Measurements from ENCODE around the gene SGTB. TPM values are rescaled to one million over a fixed set of nuclear protein-coding genes. Genes with fewer than 3 reads are reported as not detected.
"Not testable (repeated sequence)": the region's sequence is repeated elsewhere in the genome, so short reads cannot be mapped to it uniquely, and the experiment has no call there.

The SGTB gene
- total RNA-seq, 1 experiment from 2014 or later: 6.4 TPM

DNA sequence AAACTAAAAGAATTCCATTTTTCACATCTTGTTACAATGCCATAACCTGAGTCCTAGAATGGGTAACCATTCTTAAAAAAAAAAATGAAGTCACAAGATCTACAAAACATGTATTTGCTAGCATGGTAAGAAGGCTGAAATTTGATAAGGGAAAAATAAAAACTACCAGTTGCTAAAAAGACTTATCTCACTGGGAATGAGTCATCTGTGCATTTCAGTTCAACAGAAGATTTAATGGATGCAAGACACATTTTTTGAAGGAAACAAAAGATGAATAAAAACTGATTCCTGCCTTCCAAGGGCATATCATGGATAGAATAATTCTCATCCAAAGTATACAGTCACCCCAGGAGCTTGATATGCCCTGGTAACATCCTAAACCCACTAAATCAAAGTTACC, 47.2 kb downstream of the SGTB start:
- DNase-seq (ENCODE audit: low read depth): no peak

DNA sequence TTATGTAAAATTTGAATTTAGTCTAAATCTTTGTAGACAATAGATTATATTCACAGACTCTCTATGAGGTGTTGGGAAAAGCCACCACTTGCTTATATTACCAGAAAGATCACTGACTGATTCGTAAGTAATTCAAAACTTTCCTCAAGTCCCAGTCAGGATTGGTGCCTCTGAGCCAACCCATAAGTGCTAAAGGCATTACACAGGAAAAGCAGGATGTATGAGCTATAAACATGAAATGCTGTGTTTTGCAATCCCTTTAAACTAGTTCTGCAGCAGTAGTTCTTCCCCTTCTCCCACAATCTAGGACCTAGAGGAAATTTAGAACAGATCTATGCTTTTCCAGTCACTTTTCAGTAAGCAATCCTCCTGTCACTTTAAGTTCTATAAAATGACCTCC, 49.1 kb downstream of the SGTB start:
- peak; percentile 42 for DNase-seq (ENCODE audit: low read depth)

DNA sequence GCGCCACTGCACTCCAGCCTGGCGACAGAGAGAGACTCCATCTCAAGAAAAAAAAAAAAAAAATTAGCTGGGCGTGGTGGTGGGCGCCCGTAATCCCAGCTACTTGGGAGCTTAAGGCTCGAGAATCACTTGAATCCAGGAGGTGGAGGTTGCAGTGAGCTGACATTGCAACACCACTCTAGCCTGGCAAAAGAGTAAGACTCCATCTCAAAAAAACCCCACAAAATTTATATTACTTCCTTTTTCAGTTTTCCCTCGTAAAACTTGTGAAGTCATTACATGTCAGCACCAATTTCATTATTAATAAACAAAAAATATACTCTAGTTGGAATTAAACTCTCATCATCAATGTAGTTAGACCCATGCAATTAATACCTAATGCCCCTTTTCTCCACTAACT, 53.2 kb downstream of the SGTB start:
- no peak for DNase-seq (ENCODE audit: low read depth)

DNA sequence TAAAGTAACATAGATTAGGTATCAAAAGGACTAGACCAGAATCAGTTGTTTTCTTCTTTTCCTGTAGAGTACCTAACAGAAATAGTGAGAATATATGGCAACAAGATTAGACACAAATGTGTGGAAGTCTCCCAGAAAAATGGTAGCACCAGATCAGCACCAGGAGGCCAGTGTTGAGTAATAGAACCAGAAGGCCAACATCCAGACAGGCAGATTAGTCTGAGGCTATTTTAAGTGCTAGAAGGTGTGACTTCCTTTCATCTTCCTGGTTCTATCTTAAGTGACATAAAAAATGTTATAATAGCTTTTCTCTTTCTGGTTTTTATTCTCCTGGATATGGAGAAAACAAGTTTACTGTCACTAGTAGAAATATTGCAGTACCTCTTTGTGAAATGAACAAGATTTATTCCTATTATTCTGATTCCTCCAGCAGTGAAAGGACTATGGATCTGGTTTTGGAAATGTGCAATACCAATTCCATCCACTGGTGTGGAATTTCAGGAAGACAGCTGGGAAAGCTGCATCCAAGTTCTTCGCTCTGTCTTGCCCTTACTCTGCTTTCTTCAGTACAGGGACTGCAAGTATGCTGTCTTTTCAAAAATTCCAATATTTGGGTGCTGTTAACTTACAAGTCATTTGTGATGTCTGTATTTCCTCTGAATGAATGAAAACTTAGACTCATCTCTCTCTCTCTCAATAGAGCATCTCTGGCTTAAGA, 57.9 kb downstream of the SGTB start:
- DNase-seq (ENCODE audit: low read depth): peak; percentile 10

DNA sequence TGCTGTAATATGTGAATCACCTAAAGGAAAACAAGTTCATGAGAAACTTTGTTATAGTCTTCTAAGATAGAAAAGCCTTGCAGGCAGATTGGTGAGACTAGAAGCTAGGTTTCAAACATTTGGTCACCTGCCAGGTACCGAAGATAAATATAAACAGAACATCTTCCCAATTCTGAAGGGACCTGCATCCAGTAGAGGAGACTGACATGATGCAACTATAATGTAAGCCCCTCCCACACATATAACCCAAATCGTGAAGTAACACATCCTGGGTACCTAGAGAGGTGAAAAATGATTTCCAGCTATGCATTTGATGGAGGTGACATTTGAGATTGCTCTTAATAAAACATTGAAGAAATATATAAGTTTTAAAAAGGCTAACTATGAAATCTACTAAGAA, 67.2 kb downstream of the SGTB start:
- DNase-seq (ENCODE audit: low read depth): no peak

DNA sequence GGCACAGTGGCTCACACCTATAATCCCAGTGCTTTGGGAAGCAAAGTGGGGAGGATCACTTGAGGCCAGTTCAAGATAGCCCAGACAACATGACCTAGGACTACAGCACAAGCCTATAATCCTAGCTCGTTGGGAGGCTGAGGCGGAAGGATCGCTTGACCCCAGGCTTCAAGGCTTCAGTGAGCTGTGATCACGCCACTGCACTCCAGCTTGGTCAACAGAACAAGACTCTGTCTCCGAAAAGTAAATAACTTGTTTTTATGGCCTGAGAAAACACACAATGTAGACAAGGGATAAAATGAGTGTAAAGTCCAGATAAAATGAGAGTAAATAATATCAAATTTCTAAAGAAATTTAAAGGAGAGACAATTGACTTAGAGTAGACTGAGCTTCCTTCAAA, 70.8 kb downstream of the SGTB start:
- DNase-seq (ENCODE audit: low read depth): no peak

DNA sequence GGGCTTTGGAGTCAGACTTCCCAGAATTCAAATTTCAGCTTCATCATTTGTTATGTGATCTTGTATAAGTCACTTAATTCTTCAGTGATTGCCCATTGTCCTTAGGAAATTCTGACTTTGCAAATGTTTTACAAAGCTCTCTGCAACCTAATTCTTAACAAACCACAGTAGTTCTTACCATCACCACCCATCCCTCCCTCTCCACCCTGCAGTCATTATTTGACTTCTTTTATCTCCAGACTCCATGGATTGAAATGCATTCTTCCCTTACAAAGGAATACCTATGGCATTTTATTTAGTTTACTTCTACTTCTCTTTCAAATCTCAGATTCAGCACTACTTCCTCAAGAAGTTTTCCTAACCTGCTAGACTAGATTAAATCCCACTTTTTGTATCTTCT, 74.0 kb downstream of the SGTB start:
- DNase-seq (ENCODE audit: low read depth): no peak

DNA sequence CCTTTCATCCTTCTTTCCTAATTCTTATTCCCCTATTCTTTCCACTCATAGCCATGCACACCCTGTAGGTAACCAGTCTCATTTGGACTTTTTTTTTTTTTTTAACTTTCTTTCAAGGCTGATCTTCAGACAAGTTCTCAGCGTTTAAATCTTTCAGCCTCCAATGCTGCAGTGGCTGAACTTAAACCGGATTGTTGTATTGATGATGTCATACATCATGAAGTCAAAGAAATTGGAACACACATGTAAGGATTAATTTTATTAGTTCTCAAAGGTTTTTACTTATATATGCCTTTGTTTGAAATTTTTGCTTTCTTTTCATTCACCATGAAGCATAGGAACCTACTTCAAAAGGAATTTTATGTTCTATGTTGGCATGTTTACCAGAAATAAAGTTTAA, 75.0 kb downstream of the SGTB start:
- no peak for DNase-seq (ENCODE audit: low read depth)

DNA sequence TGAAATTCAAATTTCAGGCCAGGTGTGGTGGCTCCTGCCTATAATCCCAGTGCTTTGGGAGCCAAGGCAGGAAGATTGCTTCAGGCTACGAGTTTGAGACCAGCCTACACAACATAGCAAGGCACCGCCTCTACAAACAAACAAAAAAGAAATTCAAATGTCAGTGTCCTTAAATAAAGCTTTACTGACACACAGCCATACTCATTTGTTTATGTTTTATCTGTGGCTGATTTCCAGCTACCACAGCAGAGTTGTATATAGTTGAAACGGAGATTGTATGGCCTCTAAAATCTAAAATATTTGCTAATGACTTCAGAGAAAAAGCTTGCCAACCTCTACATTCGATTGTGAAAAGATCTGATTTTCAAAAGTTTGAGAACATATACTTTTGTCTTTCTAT, 81.7 kb downstream of the SGTB start:
- no peak for DNase-seq (ENCODE audit: low read depth)

DNA sequence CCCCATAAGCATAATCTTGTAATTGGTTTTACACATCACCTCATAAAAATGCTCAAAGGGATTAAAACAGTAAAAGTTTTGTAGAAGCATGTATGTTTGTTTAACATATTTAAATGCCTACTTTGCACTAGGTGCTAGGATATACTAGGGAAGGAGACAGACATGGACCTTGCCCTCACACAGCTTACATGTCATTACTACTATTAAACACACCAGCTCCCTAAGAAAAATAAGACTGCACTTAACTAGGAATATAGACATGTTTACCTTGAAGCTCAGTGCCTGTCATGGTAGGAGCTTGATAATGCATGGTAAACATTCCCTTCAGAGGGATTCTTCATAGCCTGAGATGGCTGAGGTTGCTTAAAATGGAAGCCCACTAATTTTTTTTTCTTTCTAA, 90.9 kb downstream of the SGTB start:
- no peak for DNase-seq (ENCODE audit: low read depth)

DNA sequence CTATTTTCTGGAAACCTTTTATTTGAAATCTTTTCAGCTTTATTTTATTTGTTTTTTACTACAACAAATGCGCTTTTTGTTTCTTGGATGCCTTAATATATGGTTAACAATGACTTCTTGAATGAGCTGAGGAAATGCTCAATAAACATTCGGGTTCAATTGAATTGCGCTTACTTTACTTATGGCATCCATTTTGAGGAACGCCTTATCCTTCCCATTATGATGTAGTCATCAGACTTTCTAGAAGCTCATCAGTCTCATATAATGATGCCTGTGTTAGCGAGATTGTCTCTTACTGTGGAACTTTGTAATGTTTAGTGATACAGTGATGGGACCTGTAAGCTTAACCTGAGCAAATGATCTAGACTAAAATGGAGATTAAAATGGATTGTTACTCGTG, 96.2 kb downstream of the SGTB start:
- no peak for DNase-seq (ENCODE audit: low read depth)

DNA sequence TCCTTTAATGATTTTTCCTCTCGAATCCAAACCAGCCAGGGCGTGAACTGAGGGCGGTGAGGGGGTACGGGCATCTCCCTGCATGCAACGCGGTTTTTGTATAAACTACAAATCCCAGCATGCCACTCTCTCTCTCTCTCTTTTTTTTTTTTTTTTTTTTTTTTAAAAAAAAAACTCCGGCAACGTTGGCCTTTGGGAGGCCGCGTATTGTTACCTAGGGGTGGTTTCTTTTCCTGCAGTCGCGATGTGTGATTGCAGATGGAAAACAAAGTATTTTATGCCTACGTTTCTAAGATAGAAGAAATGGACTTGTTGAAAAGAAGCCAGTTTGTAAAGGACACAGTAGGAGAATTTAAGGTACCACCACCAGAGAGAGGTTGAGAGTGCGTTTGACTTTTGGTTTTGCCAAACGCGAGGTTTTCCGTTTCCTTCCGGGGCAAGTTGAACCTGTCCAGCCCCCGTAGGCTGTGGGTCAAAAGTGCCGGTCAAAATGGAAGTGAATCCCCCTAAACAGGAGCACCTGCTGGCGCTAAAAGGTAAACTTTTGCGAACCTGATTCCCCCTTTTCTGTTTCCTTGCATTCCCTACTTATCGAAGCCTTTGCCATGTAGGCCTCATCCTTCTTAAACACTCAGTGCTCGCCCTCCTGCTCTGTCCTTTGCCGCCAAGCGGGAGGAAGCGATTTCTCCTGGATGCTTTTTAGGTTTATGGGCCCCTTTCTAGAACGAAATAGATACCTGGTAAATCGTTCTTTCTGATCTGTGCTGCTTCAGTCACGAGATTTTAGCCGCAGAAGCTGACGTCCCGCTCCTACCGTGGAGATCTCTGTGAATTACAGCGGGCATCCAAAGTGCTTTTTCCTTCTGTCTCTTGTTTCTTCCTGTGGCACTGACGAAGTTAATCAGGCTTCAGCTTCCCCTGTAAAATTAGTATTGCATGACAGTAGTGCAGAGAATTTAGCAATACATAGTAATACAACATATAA, 97.0 kb downstream of the SGTB start, which contains the start of the genes SHLD3 and TRAPPC13:
TSS of gene SHLD3 (plus strand) at position 457 of the 985 bp plus-strand sequence. CDS start 4,561 bp downstream, outside the sequence.
TSS of gene TRAPPC13 (plus strand) at position 457 of the 985 bp plus-strand sequence. CDS start at position 491, 34 bp downstream.
- peak; percentile 93 for DNase-seq (ENCODE audit: low read depth)

DNA sequence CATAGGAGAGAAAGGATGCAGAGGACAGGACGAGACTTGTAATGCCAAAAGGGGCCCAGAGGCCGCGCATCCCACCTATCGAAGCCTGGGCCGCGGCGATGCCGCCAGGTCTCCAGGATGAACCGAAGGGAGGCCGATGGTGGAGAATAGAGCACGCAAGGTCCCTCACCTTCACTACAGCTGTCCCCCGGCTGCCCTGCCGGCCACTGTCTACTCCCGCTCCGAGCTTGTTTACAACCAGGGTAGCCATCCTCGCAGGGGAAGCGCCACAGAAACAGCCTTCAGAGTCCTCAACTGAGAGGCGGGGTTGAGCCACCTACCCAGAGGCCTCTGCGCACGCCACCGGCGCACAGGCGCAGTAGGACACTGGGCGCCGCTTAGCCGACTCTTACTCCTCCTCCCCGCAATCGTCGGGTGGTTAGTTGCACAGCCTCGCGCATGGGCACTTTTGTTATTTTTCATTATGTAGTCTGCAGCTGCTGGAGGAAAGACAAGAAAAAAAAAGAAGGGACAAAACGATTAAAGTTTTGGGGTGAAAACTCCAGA, 97.8 kb downstream of the SGTB start, which contains the start of gene TRIM23:
TSS of gene TRIM23 (minus strand) at position 309 of the 546 bp plus-strand sequence. CDS start at position 250, 59 bp downstream.
- DNase-seq (ENCODE audit: low read depth): peak; percentile 91

DNA sequence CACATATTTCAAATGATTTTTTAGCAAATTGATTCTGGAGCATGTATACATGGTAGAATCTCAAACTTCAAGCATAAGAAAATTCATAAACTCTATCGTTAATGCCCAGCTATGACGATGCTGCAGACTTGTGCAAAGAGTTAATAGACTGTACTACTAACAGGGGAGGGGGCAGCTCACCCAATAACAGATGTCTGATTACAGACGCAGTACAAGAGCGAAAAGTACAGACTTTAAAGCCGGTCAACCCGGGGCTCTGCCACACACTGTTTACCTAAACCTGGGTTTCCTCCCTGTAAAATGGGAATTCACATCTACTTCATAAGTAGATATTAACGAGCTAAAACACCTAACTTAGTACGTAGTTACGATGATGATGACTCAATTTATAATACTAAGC, 98.4 kb downstream of the SGTB start:
- no peak for DNase-seq (ENCODE audit: low read depth)

DNA sequence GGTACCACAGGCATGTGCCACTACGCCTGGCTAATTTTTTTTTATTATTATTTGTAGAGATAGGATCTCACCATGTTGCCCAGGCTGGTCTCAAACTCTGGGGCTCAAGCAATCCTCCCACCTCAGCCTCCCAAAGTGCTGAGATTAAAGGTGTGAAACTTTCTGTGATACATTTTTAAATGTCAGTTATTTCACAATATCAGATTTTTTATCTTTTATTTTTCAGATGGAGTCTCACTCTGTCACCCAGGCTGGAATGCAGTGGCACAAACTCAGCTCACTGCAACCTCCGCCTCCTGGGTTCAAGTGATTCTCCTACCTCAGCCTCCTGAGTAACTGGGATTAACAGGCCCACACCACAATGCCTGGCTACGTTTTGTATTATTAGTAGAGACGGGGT, 99.9 kb downstream of the SGTB start:
- DNase-seq (ENCODE audit: low read depth): not testable (repeated sequence)

DNA sequence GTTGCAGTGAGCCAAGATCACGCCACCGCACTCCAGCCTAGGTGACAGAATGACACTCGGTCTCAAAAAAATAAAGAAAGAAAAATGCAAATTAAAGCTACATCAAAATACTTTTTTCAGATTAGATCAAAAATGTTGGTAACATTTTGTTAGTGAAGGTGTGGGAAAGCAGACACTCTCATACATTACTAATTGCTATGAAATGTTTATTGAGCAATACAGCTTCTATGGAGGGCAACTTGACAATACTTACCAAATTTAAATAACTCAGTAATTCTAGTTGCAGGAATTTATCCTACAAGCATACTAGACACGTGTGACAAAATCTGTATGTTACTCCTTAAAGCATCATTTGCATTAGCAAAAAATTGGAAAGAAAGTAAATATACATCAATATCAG, 101.9 kb downstream of the SGTB start:
- DNase-seq (ENCODE audit: low read depth): no peak

Other genes starting within 250 kb of the SGTB start
- gene ADAMTS6, start 240.2 kb downstream of the SGTB start, total RNA-seq (2014; rRNA removed; shearing (Covaris generic)): 30.1 and 31.8 TPM in 2 replicates
- 35.3 and 41.3 TPM in 2 replicates for gene CENPK, start 158.9 kb downstream of the SGTB start, total RNA-seq (2014; rRNA removed; shearing (Covaris generic))
- 18.7 and 20.3 TPM in 2 replicates for gene PPWD1, start 158.8 kb downstream of the SGTB start, total RNA-seq (2014; rRNA removed; shearing (Covaris generic))
- gene TRIM23, start 97.8 kb downstream of the SGTB start, total RNA-seq (2014; rRNA removed; shearing (Covaris generic)): 13.8 and 14.0 TPM in 2 replicates
- gene SHLD3, start 97.1 kb downstream of the SGTB start, total RNA-seq (2014; rRNA removed; shearing (Covaris generic)): 4.5 and 4.6 TPM in 2 replicates
- gene TRAPPC13, start 97.1 kb downstream of the SGTB start, total RNA-seq (2014; rRNA removed; shearing (Covaris generic)): 14.6 and 19.7 TPM in 2 replicates
- gene NLN, start 96 bp upstream of the SGTB start, total RNA-seq (2014; rRNA removed; shearing (Covaris generic)): 31.9 and 33.2 TPM in 2 replicates
- gene ERBIN, start 204.5 kb upstream of the SGTB start, total RNA-seq (2014; rRNA removed; shearing (Covaris generic)): 36.9 and 39.7 TPM in 2 replicates

Data from HT1080 (cell line).